Amniotic epithelial cell (primary cell): ENCODE data around the gene CACNA2D2.

Source experiments
- DNase-seq: peaks from one replicate; pipeline ENCODE4 v3.0.0-alpha.2; 2010; ENCODE audit warnings: low read depth

Gene CACNA2D2

DNA sequence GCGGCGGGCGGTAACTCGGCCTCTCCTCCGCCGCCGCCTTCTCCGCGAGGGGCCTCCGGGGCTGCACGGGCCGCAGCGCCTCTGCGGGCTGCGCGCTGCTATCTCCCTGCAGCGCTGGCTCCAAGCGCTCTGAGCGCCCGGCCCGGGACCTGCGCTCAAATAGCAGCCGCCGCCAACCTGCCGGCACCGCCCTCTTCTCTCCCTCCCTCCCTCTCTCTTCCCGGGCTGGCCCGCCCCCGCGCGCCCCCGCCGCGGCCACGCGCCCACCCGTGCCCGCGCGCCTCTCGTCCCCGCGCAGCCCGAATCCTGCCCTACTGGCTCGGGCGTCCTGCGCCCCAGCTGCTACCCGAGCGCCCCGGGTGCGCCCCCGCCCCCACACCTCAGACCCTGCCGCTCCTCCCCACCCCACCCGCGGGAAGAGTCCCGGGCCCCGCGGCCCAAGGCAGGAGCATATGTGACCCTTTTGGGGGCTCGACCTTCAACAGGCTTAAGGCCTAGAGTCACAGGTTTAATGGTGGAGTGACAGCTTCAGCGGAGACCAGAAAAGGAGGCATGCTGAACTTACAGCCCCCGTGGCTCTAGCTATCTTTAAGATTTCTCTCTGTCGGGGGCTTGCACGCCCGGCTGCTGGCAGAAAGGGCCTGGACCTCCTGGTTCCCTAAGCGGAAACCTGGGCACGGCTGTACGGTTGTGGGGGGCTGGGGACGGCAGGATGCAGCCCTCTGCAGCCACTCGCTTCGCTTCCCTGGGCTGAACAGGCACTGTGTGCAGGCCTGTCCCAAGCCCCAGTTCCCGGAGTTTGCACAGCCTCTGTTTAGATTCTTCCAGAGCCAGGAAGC lies at the start of gene CACNA2D2:
TSS of gene CACNA2D2 (minus strand) at position 131 of the 839 bp plus-strand sequence. CDS start 211 bp downstream, outside the sequence.
- peak; percentile 3 for DNase-seq

DNA sequence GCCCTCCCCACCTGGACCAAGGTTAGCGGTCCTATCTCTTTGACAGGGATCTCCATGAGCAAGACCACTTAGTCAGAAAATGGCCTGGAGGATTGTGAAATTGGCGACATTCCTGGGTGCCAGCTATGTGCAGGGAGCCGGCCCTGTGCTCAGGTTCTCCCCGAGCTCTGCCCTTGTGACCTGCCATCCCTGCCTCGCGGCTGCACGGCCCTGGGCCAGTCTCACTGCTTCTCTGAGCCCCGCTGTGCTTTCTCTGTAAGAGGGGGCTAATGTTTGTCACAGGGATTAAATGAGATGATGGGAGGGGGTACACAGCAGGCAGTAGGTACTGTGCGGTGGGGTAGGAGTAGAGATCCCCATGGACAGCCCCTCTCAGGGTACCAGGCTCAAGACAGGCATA lies 49.2 kb upstream of the CACNA2D2 start:
- DNase-seq, result no peak

DNA sequence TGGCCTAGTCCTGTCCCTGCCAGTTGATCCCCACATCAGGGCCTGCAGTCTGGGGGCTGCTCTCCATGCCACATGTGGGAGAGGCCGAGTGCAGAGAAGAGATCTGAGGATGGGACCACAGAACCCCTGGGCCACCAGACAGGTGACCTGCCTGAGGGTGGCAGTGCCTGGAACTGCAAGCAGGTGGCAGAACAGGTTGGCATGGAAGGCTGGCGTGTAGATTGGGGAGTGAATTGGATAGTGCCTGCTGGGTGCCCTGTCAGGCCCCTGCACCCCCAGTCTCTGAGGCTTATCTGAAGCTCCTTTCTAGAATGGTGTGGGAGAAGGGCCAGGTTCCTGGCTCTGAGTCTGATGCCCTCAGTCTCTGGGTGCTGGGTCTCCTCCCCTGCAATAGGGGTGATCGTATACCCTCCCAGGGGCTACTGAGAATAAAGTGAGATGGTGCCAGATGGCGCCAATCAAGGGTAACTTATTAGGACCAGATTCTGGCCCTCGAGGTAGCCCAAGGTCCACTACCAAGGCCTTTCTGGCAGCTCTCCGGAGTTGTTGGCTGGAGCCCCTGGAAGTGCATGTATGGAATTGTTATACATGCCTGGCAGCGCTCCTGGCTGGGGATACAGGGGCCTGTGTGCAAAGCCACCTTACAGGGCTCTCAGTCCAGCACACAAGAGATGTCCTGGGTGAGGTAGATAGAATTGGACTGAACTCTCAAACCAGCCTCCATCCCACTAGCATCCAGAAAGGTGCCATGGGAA lies 48.4 kb upstream of the CACNA2D2 start:
- DNase-seq, result no peak

DNA sequence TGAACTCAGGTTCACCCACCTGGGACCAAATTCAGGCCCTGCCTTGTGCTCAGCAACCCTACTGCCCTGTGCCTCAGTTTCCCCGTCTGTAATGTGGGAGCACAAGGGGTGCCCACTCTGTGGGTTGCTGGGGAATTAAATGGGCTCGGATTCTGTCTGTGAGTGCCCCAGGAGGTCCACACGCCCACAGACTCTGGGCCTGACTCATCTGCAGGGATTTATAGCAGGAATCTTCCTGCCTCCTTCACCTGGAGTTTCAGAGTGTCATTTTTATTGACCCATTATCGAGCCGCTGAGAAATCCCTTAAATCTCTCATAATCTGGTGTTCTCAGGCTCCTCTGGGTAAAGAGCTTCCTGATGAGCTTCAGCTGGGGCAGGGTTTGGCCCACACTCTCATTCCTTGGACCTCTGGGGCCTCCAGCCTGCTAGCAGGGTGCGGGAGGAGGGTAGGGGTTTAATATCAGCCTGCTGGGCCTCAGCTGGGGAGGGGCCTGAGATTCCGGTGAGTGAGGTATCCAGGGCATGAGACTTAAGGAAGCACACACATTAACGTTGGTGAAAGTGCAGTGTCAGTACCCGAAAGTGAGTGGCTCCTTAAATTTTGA lies 47.7 kb upstream of the CACNA2D2 start:
- DNase-seq, result no peak

- DNase-seq, result no peak
These were observed 46.8 kb upstream of the CACNA2D2 start for GRCh38 chr3:50550079-50550736.

- no peak for DNase-seq
These were observed 45.8 kb upstream of the CACNA2D2 start for GRCh38 chr3:50549226-50549625.

DNA sequence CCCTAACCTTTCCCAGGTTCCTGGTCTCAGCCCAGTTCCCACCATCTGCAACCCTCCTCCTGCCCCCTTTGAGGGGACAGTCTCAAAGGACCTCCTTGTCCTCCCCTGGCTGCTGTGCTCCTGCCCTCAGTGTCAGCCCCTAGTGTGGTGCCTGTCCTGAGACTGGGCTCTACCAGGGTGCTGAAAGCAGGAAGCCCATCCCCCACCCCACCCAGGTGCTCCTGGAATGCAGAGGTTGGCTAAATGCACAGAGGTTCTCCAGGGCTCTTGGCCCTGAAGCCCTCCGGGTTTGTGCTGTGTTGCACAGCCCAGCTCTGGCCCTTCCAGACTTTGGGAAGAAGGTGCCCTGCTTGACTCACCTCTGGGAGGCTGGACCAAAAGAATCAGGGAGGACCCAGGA lies 42.3 kb upstream of the CACNA2D2 start:
- no peak for DNase-seq

GRCh38 chr3:50542177-50543034 lies 39.0 kb upstream of the CACNA2D2 start:
- peak; percentile 36 for DNase-seq

DNA sequence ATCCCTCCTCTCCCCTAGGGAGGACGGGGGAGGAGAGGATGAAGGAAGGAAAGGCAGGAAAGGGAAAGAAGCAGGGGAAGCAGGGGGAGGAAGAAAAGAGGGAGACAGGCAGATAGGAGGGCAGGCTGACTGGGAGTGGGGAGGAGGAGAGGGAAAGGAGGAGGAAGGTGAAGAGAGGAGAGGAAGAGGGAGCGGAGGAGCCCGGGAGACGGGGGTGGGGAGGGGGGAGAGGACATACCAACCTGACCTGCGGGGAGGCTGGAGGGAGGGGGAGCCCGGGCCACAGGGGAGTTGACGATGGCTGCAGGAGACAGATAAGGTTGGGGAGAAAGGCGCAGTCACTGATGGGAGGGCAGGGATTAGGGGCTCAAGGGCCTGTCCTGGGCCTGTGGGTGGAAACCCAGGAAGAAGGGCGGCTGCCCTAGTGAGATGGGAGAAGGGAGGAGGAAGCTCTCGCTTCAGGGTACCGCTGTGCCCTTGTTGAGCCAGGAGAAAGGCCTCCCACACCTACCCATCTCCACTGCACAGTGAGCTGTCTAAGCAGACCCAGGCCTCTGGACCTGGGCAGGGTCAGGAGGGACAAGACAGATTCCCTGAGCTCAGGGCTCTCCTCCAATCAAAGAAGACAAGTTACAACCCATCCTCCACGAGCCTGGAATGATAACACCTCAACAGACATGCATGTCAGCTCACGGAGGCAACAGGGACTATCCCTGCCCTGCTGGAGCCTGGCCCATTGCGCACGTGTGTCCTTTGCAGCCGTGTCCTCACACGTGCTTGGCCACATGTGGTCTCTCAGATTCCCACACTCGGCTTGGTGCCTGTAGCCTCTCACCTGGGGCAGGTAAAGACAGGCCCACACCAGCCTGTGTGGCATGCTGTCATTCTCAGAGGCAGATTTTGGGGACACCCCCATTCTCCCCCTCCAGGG lies 36.2 kb upstream of the CACNA2D2 start:
- DNase-seq, result no peak

- DNase-seq, result no peak
These were observed 34.1 kb upstream of the CACNA2D2 start for GRCh38 chr3:50537421-50538129.

DNA sequence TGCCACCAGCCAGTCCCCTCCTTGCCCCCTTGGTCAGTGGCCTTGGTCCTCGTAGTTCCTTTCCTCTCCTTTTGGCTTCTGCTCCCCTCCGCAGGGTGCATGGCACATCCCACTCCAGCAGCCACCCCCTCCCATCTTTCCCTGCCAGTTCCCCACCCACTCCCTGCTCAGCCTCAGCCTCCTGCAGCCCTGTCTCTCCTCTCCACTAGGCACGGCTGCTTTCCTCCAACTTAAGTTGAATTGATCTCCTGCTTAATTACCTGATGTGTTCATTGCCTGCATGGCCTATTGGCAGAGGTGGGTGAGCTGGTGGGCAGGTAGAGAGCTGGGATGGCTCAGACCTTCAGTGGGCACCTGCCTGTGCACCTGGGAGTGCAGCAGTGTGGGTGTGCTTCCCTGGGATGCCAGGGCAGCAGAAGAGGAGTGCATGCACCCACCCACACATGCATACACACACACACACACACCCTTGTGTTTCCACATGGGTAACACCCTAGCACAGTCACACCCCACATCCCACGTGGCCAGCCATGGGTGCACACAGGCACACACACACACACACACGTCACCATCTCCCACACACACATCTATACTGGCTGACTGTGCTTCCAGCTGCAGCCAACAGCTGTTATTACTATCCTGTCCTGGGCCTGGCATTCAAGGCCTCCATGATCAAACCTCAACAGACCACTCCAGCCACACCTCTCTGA lies 33.2 kb upstream of the CACNA2D2 start:
- DNase-seq, result no peak

DNA sequence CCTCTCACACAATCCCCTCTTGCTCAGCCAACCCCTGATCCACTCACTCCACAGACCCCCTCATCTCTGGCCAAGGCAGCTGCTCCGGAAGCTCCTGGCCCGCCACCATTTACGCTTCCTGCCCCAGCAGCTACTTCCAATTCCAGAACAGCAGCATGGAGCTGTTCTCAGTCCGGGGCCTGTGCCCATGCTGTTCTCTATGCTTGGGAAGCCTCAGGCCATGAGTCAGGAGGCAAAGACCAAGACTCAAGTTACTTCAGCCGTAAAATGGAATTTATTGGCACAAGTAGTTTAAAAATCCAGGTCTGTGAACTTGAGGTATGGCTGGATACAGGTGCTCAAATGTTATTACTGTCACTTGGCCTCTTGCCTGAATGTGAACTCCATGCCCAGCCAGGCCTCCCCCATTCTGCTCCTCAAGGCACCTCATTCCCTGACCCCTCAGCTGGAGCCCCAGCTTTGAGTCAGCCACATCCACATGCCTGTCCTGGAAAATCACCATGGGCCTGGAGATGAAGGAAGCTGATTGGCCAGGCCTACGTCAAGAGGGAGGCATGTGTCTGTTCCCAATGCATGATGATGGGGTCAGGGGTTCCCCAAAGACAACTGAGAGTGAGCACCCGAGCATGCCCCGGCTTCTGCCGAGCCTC lies 31.4 kb upstream of the CACNA2D2 start:
- no peak for DNase-seq

GRCh38 chr3:50533807-50534461 lies 30.5 kb upstream of the CACNA2D2 start:
- DNase-seq, result no peak

GRCh38 chr3:50533316-50533715 lies 29.9 kb upstream of the CACNA2D2 start:
- DNase-seq, result no peak

DNA sequence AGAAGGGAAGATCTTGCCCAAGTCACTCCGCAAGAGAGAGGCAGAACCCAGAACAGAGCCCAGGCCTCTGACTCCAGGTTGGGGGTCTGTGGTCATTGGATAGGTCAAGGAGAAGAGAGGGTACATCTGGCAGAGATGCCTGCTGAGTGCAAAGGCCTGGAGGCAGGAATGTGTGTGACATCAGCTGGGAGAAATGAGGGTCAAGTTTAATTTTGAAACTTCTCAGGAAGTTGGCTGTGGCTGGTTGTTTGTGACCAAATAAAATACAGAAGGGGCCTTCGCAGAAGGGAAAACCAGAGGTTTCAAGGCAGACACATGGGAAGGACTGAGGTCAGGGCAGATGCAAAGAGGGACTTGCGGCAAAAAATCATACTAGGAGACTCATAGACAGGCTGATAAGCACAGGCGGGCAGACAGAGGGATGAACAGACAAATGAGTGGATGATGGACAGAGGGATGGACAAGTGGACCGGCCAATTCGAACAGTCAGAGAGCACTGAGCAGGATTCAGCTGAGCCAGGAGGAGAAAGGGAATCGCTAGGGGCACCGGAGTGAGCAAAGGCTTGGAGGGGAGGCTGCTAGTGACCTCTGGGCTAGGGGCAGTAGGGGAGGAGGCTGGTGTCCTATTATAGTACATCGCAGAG lies 28.8 kb upstream of the CACNA2D2 start:
- DNase-seq, result no peak

- no peak for DNase-seq
These were observed 27.8 kb upstream of the CACNA2D2 start for GRCh38 chr3:50531201-50531600.
